H1 (cell line): Measurements from ENCODE around the gene TRIM40. TPM values are rescaled to one million over a fixed set of nuclear protein-coding genes. Genes with fewer than 3 reads are reported as not detected.

Experiments used
- CTCF ChIA-PET: fragments of 300-600 bp; sonication (Branson Sonifier 250); formaldehyde crosslinking; loops from one replicate; lab custom pipeline; 2021; ENCODE audit not compliant: partially characterized antibody; lab: Charles Lee
- POLR2A ChIA-PET: fragments of 300-600 bp; sonication (Branson Sonifier 250); formaldehyde crosslinking; loops from one replicate; lab custom pipeline; 2021; ENCODE audit warnings: inconsistent platforms; ENCODE audit not compliant: partially characterized antibody; lab: Charles Lee
- DNase-seq, 2 experiments: peaks; one replicate each; pipeline versions ENCODE4 v3.0.0 to v3.0.0-alpha.2; 2010 to 2022; ENCODE audit warnings: low spot score in 2 of 2, low read depth in 1 of 2, mixed read lengths in 1 of 2
- FAIRE-seq: peaks from 2 replicates; lab custom pipeline; 2011; peaks lifted over from hg19 to GRCh38; lab: Jason Lieb, UNC
- H2AFZ ChIP-seq: 2 replicates; pipeline ENCODE4 v1.8.1; 2012; ENCODE audit warnings: low read length, inconsistent platforms
- H2AK5ac ChIP-seq: 2 replicates; pipeline ENCODE4 v1.6.1; 2013; ENCODE audit warnings: low read depth, low read length
- H2BK120ac ChIP-seq: replicated peaks from 2 replicates; pipeline ENCODE3; 2013; ENCODE audit warnings: low read depth, low read length, inconsistent platforms
- H2BK12ac ChIP-seq: 2 replicates; pipeline ENCODE4 v1.6.1; 2013; ENCODE audit warnings: low read depth, low read length
- H2BK15ac ChIP-seq: 2 replicates; pipeline ENCODE4 v1.6.1; 2013; ENCODE audit warnings: low read length
- H2BK20ac ChIP-seq: 2 replicates; pipeline ENCODE4 v1.6.1; 2013; ENCODE audit warnings: low read length
- H2BK5ac ChIP-seq: 2 replicates; pipeline ENCODE4 v1.6.1; 2013; ENCODE audit warnings: low read depth, low read length
- H3K14ac ChIP-seq: 2 replicates; pipeline ENCODE4 v1.6.1; 2013; ENCODE audit warnings: inconsistent platforms; ENCODE audit not compliant: insufficient read length
- H3K18ac ChIP-seq: 2 replicates; pipeline ENCODE4 v1.6.1; 2013; ENCODE audit warnings: low read length; ENCODE audit errors: extremely low read depth
- H3K23ac ChIP-seq: 2 replicates; pipeline ENCODE4 v1.6.1; 2013; ENCODE audit warnings: inconsistent platforms; ENCODE audit not compliant: insufficient read length
- H3K23me2 ChIP-seq: 2 replicates; pipeline ENCODE4 v1.6.1; 2013; ENCODE audit warnings: low read depth, low read length
- H3K27ac ChIP-seq: 2 replicates; pipeline ENCODE4 v1.6.1; 2011; ENCODE audit warnings: low read depth, low read length, inconsistent platforms
- H3K27me3 ChIP-seq, 4 experiments: replicated peaks in 1 of 4; 1 replicate in 1 of 4; 2 replicates in 3 of 4; pipeline versions ENCODE4 v1.6.1 to v1.8.1; 2011 to 2013; ENCODE audit warnings: low read length in 3 of 4, mild to moderate bottlenecking in 3 of 4, inconsistent platforms in 2 of 4, mixed read lengths in 2 of 4, moderate library complexity in 1 of 4; ENCODE audit not compliant: control insufficient read depth in 3 of 4, insufficient read depth in 3 of 4; ENCODE audit errors: extremely low read depth in 1 of 4
- H3K36me3 ChIP-seq, 4 experiments: 2 replicates each; pipeline versions ENCODE4 v1.6.1 to v1.8.1; 2011 to 2013; ENCODE audit warnings: mild to moderate bottlenecking in 4 of 4, low read length in 3 of 4, moderate library complexity in 2 of 4, control low read depth in 1 of 4, inconsistent platforms in 1 of 4; ENCODE audit not compliant: insufficient read depth in 4 of 4, control insufficient read depth in 2 of 4
- H3K4ac ChIP-seq: replicated peaks from 2 replicates; pipeline ENCODE3; 2013; ENCODE audit warnings: low read length, low read depth, mixed read lengths, inconsistent platforms; ENCODE audit not compliant: insufficient read length
- H3K4me1 ChIP-seq, 4 experiments: replicated peaks in 1 of 4; 1 replicate in 1 of 4; 2 replicates in 3 of 4; pipeline versions ENCODE4 v1.6.1 to v1.8.1; 2011 to 2013; ENCODE audit warnings: low read length in 3 of 4, inconsistent platforms in 2 of 4, mixed read lengths in 1 of 4; ENCODE audit not compliant: insufficient read depth in 4 of 4, control insufficient read depth in 3 of 4
- H3K4me2 ChIP-seq, 2 experiments: 2 replicates each; pipeline versions ENCODE4 v1.6.1 to v1.8.1; 2011 to 2013; ENCODE audit warnings: low read depth in 2 of 2, low read length in 2 of 2, control low read depth in 1 of 2, inconsistent platforms in 1 of 2, mild to moderate bottlenecking in 1 of 2; ENCODE audit not compliant: insufficient read depth in 1 of 2
- H3K4me3 ChIP-seq, 4 experiments: fragments of 200-600, 300-600 bp in 1 of 4; sonication (generic), shearing (Covaris generic), sonication (Bioruptor Twin) in 1 of 4; 2 replicates each; pipeline versions ENCODE4 v1.5.1 to v1.8.1; 2011 to 2016; ENCODE audit warnings: low read length in 4 of 4, low read depth in 3 of 4, control low read depth in 2 of 4, inconsistent platforms in 2 of 4, mild to moderate bottlenecking in 2 of 4, mixed read lengths in 1 of 4, moderate library complexity in 1 of 4; ENCODE audit not compliant: insufficient read depth in 2 of 4; ENCODE audit errors: extremely low read depth in 1 of 4
- H3K56ac ChIP-seq: replicated peaks from 2 replicates; pipeline ENCODE3; 2013; ENCODE audit warnings: low read depth, mild to moderate bottlenecking, mixed read lengths, low read length, inconsistent platforms; ENCODE audit not compliant: insufficient read length
- H3K79me1 ChIP-seq: 2 replicates; pipeline ENCODE4 v1.6.1; 2013; ENCODE audit warnings: low read depth, low read length, control low read depth
- H3K79me2 ChIP-seq, 2 experiments: 2 replicates each; pipeline versions ENCODE4 v1.6.1 to v1.8.1; 2012 to 2013; ENCODE audit warnings: low read length in 2 of 2, mild to moderate bottlenecking in 2 of 2, inconsistent platforms in 1 of 2; ENCODE audit not compliant: insufficient read depth in 2 of 2, control insufficient read depth in 1 of 2
- H3K9ac ChIP-seq, 4 experiments: replicated peaks in 1 of 4; 1 replicate in 1 of 4; 2 replicates in 3 of 4; pipeline versions ENCODE4 v1.6.1 to v1.8.1; 2011 to 2013; ENCODE audit warnings: low read depth in 3 of 4, low read length in 3 of 4, control low read depth in 2 of 4, mild to moderate bottlenecking in 2 of 4, moderate library complexity in 2 of 4, inconsistent platforms in 1 of 4; ENCODE audit errors: extremely low read depth in 1 of 4
- H3K9me3 ChIP-seq, 2 experiments: 2 replicates each; pipeline versions ENCODE4 v1.6.1 to v1.8.1; 2012 to 2013; ENCODE audit warnings: mild to moderate bottlenecking in 2 of 2, moderate library complexity in 2 of 2, control low read depth in 1 of 2, inconsistent platforms in 1 of 2, low read depth in 1 of 2, low read length in 1 of 2, mixed read lengths in 1 of 2; ENCODE audit not compliant: insufficient read depth in 2 of 2
- H4K20me1 ChIP-seq, 2 experiments: replicated peaks in 1 of 2; 2 replicates each; pipeline versions ENCODE3 to v1.8.1; 2011 to 2013; ENCODE audit warnings: inconsistent platforms in 2 of 2, low read length in 2 of 2, mild to moderate bottlenecking in 1 of 2; ENCODE audit not compliant: insufficient read depth in 2 of 2, control insufficient read depth in 1 of 2
- H4K5ac ChIP-seq: 2 replicates; pipeline ENCODE4 v1.6.1; 2013; ENCODE audit warnings: low read length, low read depth, mixed read lengths, inconsistent platforms; ENCODE audit not compliant: insufficient read length
- H4K8ac ChIP-seq: 2 replicates; pipeline ENCODE4 v1.8.0; 2013; ENCODE audit warnings: mild to moderate bottlenecking, moderate library complexity, low read length, inconsistent platforms; ENCODE audit not compliant: insufficient read depth; ENCODE audit errors: extremely low read depth
- H4K91ac ChIP-seq: replicated peaks from 2 replicates; pipeline ENCODE3; 2013; ENCODE audit warnings: low read length, mixed read lengths, inconsistent platforms; ENCODE audit not compliant: insufficient read length
- BACH1 ChIP-seq: IDR thresholded peaks from 2 replicates; pipeline ENCODE4 v1.6.1; 2012; ENCODE audit warnings: low read length, improper control_type of control experiment
- CBX5 ChIP-seq: fragments of 300-800, 300-1000 bp; sonication (generic); IDR thresholded peaks from 2 replicates; pipeline ENCODE4 v1.7.1; 2016; ENCODE audit warnings: antibody characterized with exemption, low read length, low read depth
- CTBP2 ChIP-seq: IDR thresholded peaks from 2 replicates; pipeline ENCODE4 v1.7.0; 2011; ENCODE audit warnings: borderline replicate concordance, mild to moderate bottlenecking, moderate library complexity, mixed read lengths, low read length; ENCODE audit not compliant: insufficient read depth, insufficient read length
- GABPA ChIP-seq: IDR thresholded peaks from 2 replicates; pipeline ENCODE4 v1.6.1; 2011; ENCODE audit warnings: mild to moderate bottlenecking, low read length, moderate library complexity, borderline replicate concordance; ENCODE audit not compliant: insufficient read depth
- KDM1A ChIP-seq: fragments of 200-600, 300-600 bp; sonication (generic); IDR thresholded peaks from 2 replicates; pipeline ENCODE4 v1.7.1; 2016; ENCODE audit warnings: mild to moderate bottlenecking, low read length, borderline replicate concordance
- KDM5A ChIP-seq: fragments of 200-600 bp; IDR thresholded peaks from 2 replicates; pipeline ENCODE4 v1.7.1; 2012; ENCODE audit warnings: mild to moderate bottlenecking, low read length, inconsistent platforms, mixed read lengths
- NANOG ChIP-seq: IDR thresholded peaks from 2 replicates; pipeline ENCODE4 v1.6.1; 2011; ENCODE audit warnings: low read length, low read depth, mild to moderate bottlenecking, inconsistent platforms; ENCODE audit not compliant: insufficient read depth, poor library complexity, severe bottlenecking
- POLR2AphosphoS5 ChIP-seq: IDR thresholded peaks from 2 replicates; pipeline ENCODE4 v1.6.1; 2011; ENCODE audit warnings: low read depth, low read length
- RAD21 ChIP-seq, 2 experiments: IDR thresholded peaks in 1 of 2; conservative IDR thresholded peaks in 1 of 2; 2 replicates each; pipeline ENCODE4 v1.6.1; 2011; ENCODE audit warnings: low read depth in 2 of 2, low read length in 2 of 2, improper control_type of control experiment in 1 of 2, inconsistent platforms in 1 of 2, mild to moderate bottlenecking in 1 of 2, moderate library complexity in 1 of 2
- SAP30 ChIP-seq: fragments of 300-600 bp; sonication (generic); IDR thresholded peaks from 2 replicates; pipeline ENCODE4 v1.7.1; 2012; ENCODE audit warnings: low read length, moderate library complexity, mild to moderate bottlenecking, inconsistent platforms; ENCODE audit not compliant: insufficient read depth, insufficient replicate concordance
- SIX5 ChIP-seq: IDR thresholded peaks from 2 replicates; pipeline ENCODE4 v1.6.1; 2011; ENCODE audit warnings: mild to moderate bottlenecking, low read depth, low read length
- TBP ChIP-seq: IDR thresholded peaks from 2 replicates; pipeline ENCODE4 v1.6.1; 2011; ENCODE audit warnings: low read depth, low read length, improper control_type of control experiment
- ZNF274 ChIP-seq: IDR thresholded peaks from 2 replicates; pipeline ENCODE4 v1.7.0; 2012; ENCODE audit warnings: low read length, borderline replicate concordance; ENCODE audit errors: extremely low read depth
- WGBS, 2 experiments: shearing (Covaris generic) in 1 of 2; methylation state at CpG; one replicate each; pipeline versions ENCODE4 v1.1.6 to v1.1.7; 2013 to 2015; ENCODE audit warnings: low lambda C conversion rate in 2 of 2, mixed read lengths in 2 of 2, inconsistent platforms in 1 of 2, low coverage in 1 of 2, missing lambda C conversion rate in 1 of 2; ENCODE audit not compliant: insufficient replicate concordance in 2 of 2, insufficient coverage in 1 of 2, insufficient read length in 1 of 2; ENCODE audit errors: extremely low coverage in 1 of 2, missing lambda C conversion rate in 1 of 2; 5-methylcytosine and 5-hydroxymethylcytosine counted together
- polyA plus RNA-seq, 7 experiments: library from polyadenylated mRNA; depleted of rRNA in 3 of 7; stranded (reverse) in 5 of 7; unstranded in 2 of 7; fragments of >200 nt in 5 of 7; fragments of 200-250 nt in 2 of 7; gene quantifications; 1 replicate in 5 of 7; 2 replicates in 1 of 7; 4 replicates in 1 of 7; pipeline versions ENCODE4 v1.2.1 to v1.2.3, GENCODE V29; 2011 to 2013; ENCODE audit warnings: missing spikeins in 2 of 7, mixed read lengths in 2 of 7
- total RNA-seq: library from RNA; stranded (reverse); fragmentation: NEBNext Ultra II Directional; extraction: Animal tissue kit (Norgen Biotek cat#: 25700); gene quantifications from 2 replicates; pipeline ENCODE4 v1.2.1, GENCODE V29; 2021

Gene TRIM40
- total and polyA plus RNA-seq, 2 of the 8 experiments (the other 6 are each of a cell fraction or from before 2014, with no cell fraction given) = not detected

- WGBS, 2 experiments = 84% methylated on average over 4 of the region's 4 CpGs; no CpG with 5 or more reads in 1 of the 2 experiments
- H4K5ac ChIP-seq = no peak overlapping the region
- H3K9ac ChIP-seq = no peak overlapping the region
These were observed 16.2 kb downstream of the TRIM40 start for GRCh38 chr6:30152016-30152673.

More at GRCh38 chr6:30152016-30152673, 16.2 kb downstream of the TRIM40 start:
- Histone ChIP-seq H2AK5ac (no peak overlapping the region), H3K4me1 (no peaks in the 10 kb centered on the region), H3K18ac (no peak overlapping the region), H3K79me1 (no peaks in the 10 kb centered on the region), H3K4me3 (no peak overlapping the region), H2BK120ac (no peak overlapping the region), H2BK15ac (no peak overlapping the region), H3K23me2 (peaks cover 2% of the 10 kb centered on the region; the same call in 1 of the 2 replicates), H3K4me2 (no peak overlapping the region), H2BK20ac (no peak overlapping the region), H4K91ac (no peak overlapping the region), H3K9me3 (no peaks in the 10 kb centered on the region), H4K8ac (no peak overlapping the region), H3K56ac (no peak overlapping the region), H3K4ac (no peak overlapping the region), H3K79me2 (no peaks in the 10 kb centered on the region), H4K20me1 (no peaks in the 10 kb centered on the region), H3K27ac (no peak overlapping the region), H2AFZ (no peak overlapping the region), H3K27me3 (peaks cover 0 to 2% (median 0%) of the 10 kb centered on the region in 4 experiments; a peak in 3 of 7 replicates), H3K23ac (no peak overlapping the region), H2BK12ac (no peak overlapping the region), H3K36me3 (no peaks in the 10 kb centered on the region), H2BK5ac (no peak overlapping the region), H3K14ac (no peak overlapping the region)
- TF ChIP-seq KDM5A (no peak), CBX5 (no peak), SIX5 (no peak), TBP (no peak), BACH1 (no peak), SAP30 (no peak), RAD21 (IDR thresholded peaks at IDR 0.05 in 1 of 2, conservative IDR thresholded peaks at IDR 0.05 in 1 of 2; ENCODE audit: low read depth in 2 of 2, low read length in 2 of 2) (no peak), CTBP2 (no peak), ZNF274 (no peak), NANOG (no peak), POLR2AphosphoS5 (no peak), KDM1A (no peak), GABPA (no peak)
- ChIA-PET POLR2A (no interaction called here), CTCF (interaction anchor here (0.7 to 6.9 kb wide), 3 partner anchors 20 to 191 kb away, joined by 3 to 50 read pairs (median 3); no protein-coding TSS in a partner anchor)
- DNase-seq (no peak), FAIRE-seq (no peak)
